Measurements from ENCODE around the gene DUSP7. TPM values are rescaled to one million over a fixed set of nuclear protein-coding genes. Genes with fewer than 3 reads are reported as not detected.

DUSP7 gene
- total RNA-seq, 5 donors from 2014 or later (not counting 1 experiment from before 2014, with no cell fraction given), result 11.3 to 41.3 (median 39.0) TPM

DNA sequence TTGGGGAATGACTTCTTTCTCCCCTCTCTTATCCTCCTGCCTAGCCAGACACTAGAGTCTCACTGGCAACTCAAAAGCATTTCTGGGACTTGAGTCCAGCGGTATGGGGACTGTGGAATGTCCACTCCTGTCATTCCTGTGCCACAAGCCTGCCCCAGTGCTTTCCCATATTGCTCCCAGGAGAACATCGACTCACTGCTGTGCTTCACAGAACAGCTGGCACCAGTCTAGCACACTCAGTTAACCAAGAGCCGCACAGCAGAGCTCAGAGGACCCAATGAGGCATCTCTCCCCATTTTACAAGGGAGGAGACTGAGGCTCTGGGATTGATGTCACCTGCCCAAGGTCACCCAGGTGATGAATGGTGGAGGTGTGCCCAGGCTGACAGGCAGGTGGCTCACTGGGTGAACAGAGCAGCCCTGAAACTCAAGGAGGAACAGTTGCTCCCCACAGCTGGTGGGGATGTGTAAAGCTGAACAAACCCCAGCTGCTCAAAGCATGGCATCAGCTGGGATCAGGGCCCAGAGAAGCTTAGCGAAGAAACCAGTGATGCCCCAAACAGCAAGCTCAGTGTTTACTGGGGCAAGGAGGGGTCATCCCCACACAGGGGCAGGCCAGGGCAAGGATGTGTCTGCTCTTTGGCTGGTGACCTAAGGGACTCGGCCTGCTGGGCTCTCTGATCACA lies 35.4 kb upstream of the DUSP7 start:
- CTCF ChIA-PET, result no interaction called here
- no peak overlapping the region for H3K27ac Mint-ChIP-seq
- POLR2A ChIA-PET, result interaction anchor here in 1 of 2 donors (0.6 kb wide), 1 partner anchor 12 kb away, joined by 4 read pairs; no protein-coding TSS in a partner anchor

DNA sequence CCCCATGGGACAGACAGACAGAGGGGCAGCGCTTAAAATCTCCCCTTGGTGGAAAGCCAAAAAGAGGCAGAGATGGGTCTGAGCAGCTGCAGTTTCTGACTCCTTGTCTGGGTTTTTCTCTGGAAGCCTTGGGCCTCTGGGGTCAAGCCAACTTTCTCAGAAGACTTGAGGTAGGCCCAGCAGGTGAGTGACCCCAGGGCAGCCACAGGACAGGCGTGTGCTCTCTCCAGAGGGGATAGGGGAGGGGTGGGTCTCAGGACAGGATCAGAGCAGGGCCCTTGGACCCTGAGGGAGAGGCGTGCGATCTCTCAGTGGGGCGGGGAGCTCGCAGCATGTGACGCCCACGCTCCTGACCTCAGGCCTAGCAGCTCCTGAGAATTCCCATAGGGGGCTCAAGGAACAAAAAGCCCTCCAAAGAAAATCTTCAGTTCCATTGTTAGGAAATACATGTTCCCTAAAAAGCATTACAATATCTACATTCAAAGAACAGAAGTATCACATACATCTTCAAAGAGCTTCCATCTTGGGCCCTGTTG lies 34.6 kb upstream of the DUSP7 start:
- CTCF ChIA-PET, result no interaction called here
- peaks cover 2 to 18% of the 10 kb centered on the region in 2 experiments for H3K4me1 ChIP-seq (ENCODE audit: control insufficient read depth in 1 of 2, extremely low read depth in 1 of 2, insufficient read depth in 2 of 2, low read length in 2 of 2)
- Mint-ChIP-seq H3K36me3 (no peaks in the 10 kb centered on the region), H3K27me3 (no peaks in the 10 kb centered on the region), H3K9me3 (no peaks in the 10 kb centered on the region), H3K4me1 (peaks cover 15 to 20% (median 19%) of the 10 kb centered on the region in 3 donors), H3K27ac (no peak overlapping the region), H3K4me3 (no peak overlapping the region)
- no peak for ATAC-seq (replicated peaks in 1 of 4)
- no peak for DNase-seq
- WGBS (ENCODE audit: insufficient coverage), result 96% methylated on average over 6 of the region's 8 CpGs
- POLR2A ChIA-PET, result no interaction called here
- H3K27me3 ChIP-seq (replicated peaks in 1 of 2; ENCODE audit: control insufficient read depth in 2 of 2, extremely low read depth in 1 of 2, insufficient read depth in 2 of 2, low read length in 1 of 2), result no peaks in the 10 kb centered on the region
- H3K9me3 ChIP-seq, result no peaks in the 10 kb centered on the region
- no peak overlapping the region for H3K4me3 ChIP-seq (ENCODE audit: control insufficient read depth in 1 of 2, extremely low read depth in 1 of 2, low read length in 1 of 2)
- H3K36me3 ChIP-seq (ENCODE audit: control insufficient read depth in 2 of 2, extremely low read depth in 1 of 2, insufficient read depth in 1 of 2, low read length in 1 of 2), result no peaks in the 10 kb centered on the region
- H3K27ac ChIP-seq (ENCODE audit: low read length), result no peak overlapping the region

More for the DNA sequence above, 35.4 kb upstream of the DUSP7 start:
- Mint-ChIP-seq H3K9me3 (no peaks in the 10 kb centered on the region), H3K27me3 (no peaks in the 10 kb centered on the region), H3K4me1 (peaks cover 9 to 12% (median 12%) of the 10 kb centered on the region in 3 donors), H3K4me3 (no peak overlapping the region), H3K36me3 (no peaks in the 10 kb centered on the region)
- Histone ChIP-seq H3K4me1 (ENCODE audit: control insufficient read depth in 1 of 2, extremely low read depth in 1 of 2, insufficient read depth in 2 of 2, low read length in 2 of 2) (peaks cover 0 to 11% of the 10 kb centered on the region in 2 experiments), H3K36me3 (ENCODE audit: control insufficient read depth in 2 of 2, extremely low read depth in 1 of 2, insufficient read depth in 1 of 2, low read length in 1 of 2) (no peaks in the 10 kb centered on the region), H3K4me3 (ENCODE audit: control insufficient read depth in 1 of 2, extremely low read depth in 1 of 2, low read length in 1 of 2) (no peak overlapping the region), H3K9me3 (no peaks in the 10 kb centered on the region), H3K27me3 (replicated peaks in 1 of 2; ENCODE audit: control insufficient read depth in 2 of 2, extremely low read depth in 1 of 2, insufficient read depth in 2 of 2, low read length in 1 of 2) (no peaks in the 10 kb centered on the region), H3K27ac (ENCODE audit: low read length) (no peak overlapping the region)
- WGBS (ENCODE audit: insufficient coverage), result 100% methylated on average over 3 of the region's 5 CpGs
- no peak for DNase-seq
- ATAC-seq (replicated peaks in 1 of 4), result no peak

DNA sequence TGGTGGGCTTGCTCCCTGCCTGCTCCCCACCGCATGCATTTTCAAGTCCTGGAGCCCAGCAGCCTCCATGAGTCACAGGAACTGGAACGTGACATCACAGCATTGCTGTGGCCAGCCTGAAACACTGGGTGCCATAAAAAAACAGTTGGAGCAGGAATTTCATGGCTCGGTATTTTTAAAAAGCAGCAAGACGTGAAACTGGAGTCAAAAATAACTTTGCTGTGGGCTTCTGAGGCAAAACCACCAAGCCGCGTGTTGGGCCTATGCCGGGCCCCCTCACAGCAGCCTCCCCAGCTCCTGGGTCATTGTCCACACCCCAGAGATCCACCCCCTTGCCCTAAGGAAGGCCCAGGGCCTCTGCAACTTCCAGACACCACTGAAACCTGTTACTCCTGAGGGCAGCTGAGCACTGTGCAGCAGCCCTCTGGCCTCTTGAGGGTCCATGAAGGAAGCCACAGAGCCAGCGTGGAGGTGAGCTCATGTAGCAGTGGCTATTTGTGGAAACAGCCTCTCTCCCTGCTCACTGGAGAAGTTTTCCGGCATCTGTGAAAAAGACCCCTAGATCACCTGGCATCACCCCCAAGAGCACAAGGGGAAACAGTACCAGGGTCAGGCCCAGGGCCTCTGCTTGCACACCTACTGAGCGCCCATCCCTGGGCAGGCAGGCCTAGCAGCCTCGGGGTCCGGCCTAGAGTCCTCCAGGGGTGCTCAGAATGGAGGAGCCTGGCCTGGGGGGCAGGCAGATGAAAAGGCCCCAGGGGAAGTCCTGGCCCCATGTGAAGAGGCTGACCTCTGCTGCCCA lies 34.0 kb upstream of the DUSP7 start:
- no peaks in the 10 kb centered on the region for H3K36me3 ChIP-seq (ENCODE audit: control insufficient read depth in 2 of 2, extremely low read depth in 1 of 2, insufficient read depth in 1 of 2, low read length in 1 of 2)
- POLR2A ChIA-PET, result no interaction called here
- Mint-ChIP-seq H3K9me3 (no peaks in the 10 kb centered on the region), H3K4me3 (no peak overlapping the region), H3K27me3 (no peaks in the 10 kb centered on the region), H3K36me3 (no peaks in the 10 kb centered on the region), H3K27ac (no peak overlapping the region), H3K4me1 (peaks cover 21 to 23% (median 21%) of the 10 kb centered on the region in 3 donors)
- no peaks in the 10 kb centered on the region for H3K9me3 ChIP-seq
- DNase-seq (no peak), ATAC-seq (replicated peaks in 1 of 4) (no peak)
- WGBS (ENCODE audit: insufficient coverage), result 93% methylated on average over 11 of the region's 12 CpGs
- H3K27me3 ChIP-seq (replicated peaks in 1 of 2; ENCODE audit: control insufficient read depth in 2 of 2, extremely low read depth in 1 of 2, insufficient read depth in 2 of 2, low read length in 1 of 2), result no peaks in the 10 kb centered on the region
- no peak overlapping the region for H3K4me3 ChIP-seq (ENCODE audit: control insufficient read depth in 1 of 2, extremely low read depth in 1 of 2, low read length in 1 of 2)
- H3K4me1 ChIP-seq (ENCODE audit: control insufficient read depth in 1 of 2, extremely low read depth in 1 of 2, insufficient read depth in 2 of 2, low read length in 2 of 2), result peaks cover 2 to 23% of the 10 kb centered on the region in 2 experiments
- CTCF ChIA-PET, result no interaction called here
- H3K27ac ChIP-seq (ENCODE audit: low read length), result no peak overlapping the region

DNA sequence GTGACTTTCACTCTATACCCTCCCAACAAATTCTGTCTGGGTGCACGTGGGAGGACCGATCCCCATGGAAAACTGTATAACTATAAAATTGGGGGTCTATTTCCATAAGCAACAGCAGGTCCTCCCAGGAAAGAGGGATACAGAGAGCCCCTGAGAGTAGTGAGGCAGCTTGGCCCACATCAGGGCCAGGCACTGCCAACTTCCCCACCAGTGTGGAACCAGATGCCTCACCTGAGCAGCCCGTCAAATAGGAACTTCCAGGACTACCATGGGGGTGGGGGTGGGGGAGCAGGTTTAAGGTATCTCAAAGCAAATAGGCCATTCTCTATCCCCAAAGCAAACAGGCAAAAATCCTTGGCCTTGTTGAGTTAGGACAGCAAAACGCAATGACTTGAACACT lies 33.3 kb upstream of the DUSP7 start:
- Histone ChIP-seq H3K9me3 (no peaks in the 10 kb centered on the region), H3K27ac (ENCODE audit: low read length) (no peak overlapping the region), H3K27me3 (replicated peaks in 1 of 2; ENCODE audit: control insufficient read depth in 2 of 2, extremely low read depth in 1 of 2, insufficient read depth in 2 of 2, low read length in 1 of 2) (no peaks in the 10 kb centered on the region), H3K36me3 (ENCODE audit: control insufficient read depth in 2 of 2, extremely low read depth in 1 of 2, insufficient read depth in 1 of 2, low read length in 1 of 2) (no peaks in the 10 kb centered on the region), H3K4me1 (ENCODE audit: control insufficient read depth in 1 of 2, extremely low read depth in 1 of 2, insufficient read depth in 2 of 2, low read length in 2 of 2) (peaks cover 2 to 26% of the 10 kb centered on the region in 2 experiments), H3K4me3 (ENCODE audit: control insufficient read depth in 1 of 2, extremely low read depth in 1 of 2, low read length in 1 of 2) (no peak overlapping the region)
- Mint-ChIP-seq H3K4me1 (peaks cover 21 to 25% (median 21%) of the 10 kb centered on the region in 3 donors), H3K4me3 (no peak overlapping the region), H3K9me3 (no peaks in the 10 kb centered on the region), H3K27ac (no peak overlapping the region), H3K27me3 (no peaks in the 10 kb centered on the region), H3K36me3 (no peaks in the 10 kb centered on the region)
- no peak for ATAC-seq (replicated peaks in 1 of 4)
- ChIA-PET CTCF (no interaction called here), POLR2A (no interaction called here)
- 100% methylated on average over 1 of the region's 4 CpGs for WGBS (ENCODE audit: insufficient coverage)
- DNase-seq, result no peak

DNA sequence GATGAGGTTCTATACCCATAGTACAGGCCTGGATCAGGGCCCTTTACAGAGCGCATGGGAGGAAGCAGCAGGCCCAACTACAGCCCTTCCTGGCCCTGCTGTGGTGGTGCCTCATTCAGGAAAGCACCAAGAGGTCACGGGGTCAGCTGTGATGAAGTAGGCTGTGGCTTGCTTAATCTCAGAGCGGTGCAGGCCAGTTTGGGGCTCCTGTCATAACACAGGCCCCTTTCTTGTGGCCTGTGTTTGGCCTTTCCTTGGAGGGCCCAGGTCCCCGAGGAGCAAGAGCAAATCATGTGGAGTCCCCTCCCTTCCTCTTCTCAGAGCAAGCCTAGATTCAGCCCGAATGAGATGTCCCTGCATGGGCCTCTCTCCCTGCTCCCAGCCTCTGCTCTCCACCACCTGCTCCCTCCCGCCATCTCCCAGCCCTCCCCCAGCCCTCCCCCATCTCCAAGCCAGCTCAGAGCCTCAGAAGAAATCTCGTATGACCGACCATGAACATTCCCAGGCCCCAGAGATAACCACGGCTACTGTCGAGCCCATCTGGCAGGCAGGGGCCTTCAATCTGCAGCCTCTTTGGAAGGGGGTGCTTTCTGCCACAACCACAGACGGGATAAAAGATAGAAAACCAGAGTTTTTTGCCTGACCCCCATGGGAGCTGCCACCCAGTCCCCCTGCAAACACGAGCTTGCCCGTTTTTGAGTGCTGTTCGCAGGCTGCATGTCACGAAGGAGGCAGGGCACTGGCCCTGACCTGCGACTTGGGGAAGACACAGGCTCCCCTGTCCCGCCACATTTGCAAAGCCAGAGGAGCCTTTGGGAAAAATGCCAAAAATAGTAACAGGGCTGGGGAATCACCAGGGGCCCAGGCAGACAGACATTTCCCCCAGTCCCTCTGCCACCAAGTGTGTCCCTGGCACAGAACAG lies 32.3 kb upstream of the DUSP7 start:
- no peaks in the 10 kb centered on the region for H3K9me3 Mint-ChIP-seq
- Histone ChIP-seq H3K36me3 (ENCODE audit: control insufficient read depth in 2 of 2, extremely low read depth in 1 of 2, insufficient read depth in 1 of 2, low read length in 1 of 2) (no peaks in the 10 kb centered on the region), H3K4me3 (ENCODE audit: control insufficient read depth in 1 of 2, extremely low read depth in 1 of 2, low read length in 1 of 2) (no peak overlapping the region), H3K27me3 (replicated peaks in 1 of 2; ENCODE audit: control insufficient read depth in 2 of 2, extremely low read depth in 1 of 2, insufficient read depth in 2 of 2, low read length in 1 of 2) (no peaks in the 10 kb centered on the region), H3K4me1 (ENCODE audit: control insufficient read depth in 1 of 2, extremely low read depth in 1 of 2, insufficient read depth in 2 of 2, low read length in 2 of 2) (peaks cover 2 to 26% of the 10 kb centered on the region in 2 experiments), H3K27ac (ENCODE audit: low read length) (no peak overlapping the region), H3K9me3 (no peaks in the 10 kb centered on the region)
- DNase-seq (peak in 1 of 35 experiments; percentile 14), ATAC-seq (replicated peaks in 1 of 4) (no peak)
- no peak overlapping the region for H3K27ac Mint-ChIP-seq
- POLR2A ChIA-PET, result no interaction called here
- H3K36me3 Mint-ChIP-seq, result no peaks in the 10 kb centered on the region
- H3K4me3 Mint-ChIP-seq, result no peak overlapping the region
- WGBS (ENCODE audit: insufficient coverage), result 97% methylated on average over 16 of the region's 17 CpGs
- no peaks in the 10 kb centered on the region for H3K27me3 Mint-ChIP-seq
- CTCF ChIA-PET, result interaction anchor here in 1 of 2 donors (0.6 kb wide), 1 partner anchor 92 kb away, joined by 3 read pairs; no protein-coding TSS in a partner anchor
- peaks cover 21 to 26% (median 21%) of the 10 kb centered on the region in 3 donors for H3K4me1 Mint-ChIP-seq

DNA sequence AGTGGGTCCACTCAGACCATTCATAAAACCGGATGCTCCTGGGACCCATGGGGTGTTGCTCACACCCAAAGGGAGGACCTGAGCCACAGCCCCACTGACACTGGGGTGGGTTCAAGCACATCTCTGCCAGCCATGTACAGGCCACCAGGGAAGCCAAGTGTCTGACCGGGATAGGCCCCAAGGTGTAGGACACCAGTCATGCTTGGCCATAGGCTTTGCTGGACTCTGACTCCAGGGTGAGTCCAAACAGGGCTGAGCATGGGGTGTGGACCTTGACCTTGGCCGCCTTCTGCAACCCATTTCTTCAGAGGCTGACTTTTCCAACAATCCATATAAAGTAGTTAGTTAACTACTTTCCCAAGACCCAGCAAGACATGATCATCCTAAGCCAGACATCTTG lies 31.4 kb upstream of the DUSP7 start:
- no peak overlapping the region for H3K27ac Mint-ChIP-seq
- DNase-seq, result no peak
- 100% methylated on average over 2 of the region's 3 CpGs for WGBS (ENCODE audit: insufficient coverage)
- H3K9me3 Mint-ChIP-seq, result no peaks in the 10 kb centered on the region
- no peak for ATAC-seq (replicated peaks in 1 of 4)
- H3K4me3 ChIP-seq (ENCODE audit: control insufficient read depth in 1 of 2, extremely low read depth in 1 of 2, low read length in 1 of 2), result no peak overlapping the region
- H3K36me3 Mint-ChIP-seq, result no peaks in the 10 kb centered on the region
- no peaks in the 10 kb centered on the region for H3K27me3 ChIP-seq (replicated peaks in 1 of 2; ENCODE audit: control insufficient read depth in 2 of 2, extremely low read depth in 1 of 2, insufficient read depth in 2 of 2, low read length in 1 of 2)
- no peaks in the 10 kb centered on the region for H3K36me3 ChIP-seq (ENCODE audit: control insufficient read depth in 2 of 2, extremely low read depth in 1 of 2, insufficient read depth in 1 of 2, low read length in 1 of 2)
- no peaks in the 10 kb centered on the region for H3K27me3 Mint-ChIP-seq
- H3K9me3 ChIP-seq, result no peaks in the 10 kb centered on the region
- ChIA-PET CTCF (no interaction called here), POLR2A (no interaction called here)
- H3K4me1 ChIP-seq (ENCODE audit: control insufficient read depth in 1 of 2, extremely low read depth in 1 of 2, insufficient read depth in 2 of 2, low read length in 2 of 2), result peaks cover 2 to 26% of the 10 kb centered on the region in 2 experiments
- H3K27ac ChIP-seq (ENCODE audit: low read length), result no peak overlapping the region
- H3K4me3 Mint-ChIP-seq, result no peak overlapping the region
- peaks cover 21 to 26% (median 21%) of the 10 kb centered on the region in 3 donors for H3K4me1 Mint-ChIP-seq

Measured in T-cell (primary cell).